Prostate gland (tissue), 2 donors: ENCODE measurements around the gene SPDYE5.
"Not testable (repeated sequence)": the region's sequence is repeated elsewhere in the genome, so short reads cannot be mapped to it uniquely, and the experiment has no call there.

ENCODE experiments used
- POLR2A ChIP-seq: fragments of 450-650 bp; IDR thresholded peaks from one replicate; pipeline ENCODE4 v1.6.1; 2016; ENCODE audit warnings: antibody characterized with exemption, mild to moderate bottlenecking
- POLR2AphosphoS5 ChIP-seq: sonication (generic); formaldehyde crosslinking; IDR thresholded peaks from one replicate; pipeline ENCODE4 v1.6.1; 2017; ENCODE audit warnings: antibody characterized with exemption
- TF ChIP-seq, protein P1 (sequence below), 4 experiments: fragments of 200-600 bp in 2 of 4; fragments of 450-650 bp in 2 of 4; sonication (generic) in 2 of 4; IDR thresholded peaks; 1 replicate in 3 of 4; 2 replicates in 1 of 4; pipeline ENCODE4 v1.5.1; 2016 to 2019; ENCODE audit warnings: antibody characterized with exemption in 4 of 4, mild to moderate bottlenecking in 2 of 4, moderate library complexity in 2 of 4

DNA sequence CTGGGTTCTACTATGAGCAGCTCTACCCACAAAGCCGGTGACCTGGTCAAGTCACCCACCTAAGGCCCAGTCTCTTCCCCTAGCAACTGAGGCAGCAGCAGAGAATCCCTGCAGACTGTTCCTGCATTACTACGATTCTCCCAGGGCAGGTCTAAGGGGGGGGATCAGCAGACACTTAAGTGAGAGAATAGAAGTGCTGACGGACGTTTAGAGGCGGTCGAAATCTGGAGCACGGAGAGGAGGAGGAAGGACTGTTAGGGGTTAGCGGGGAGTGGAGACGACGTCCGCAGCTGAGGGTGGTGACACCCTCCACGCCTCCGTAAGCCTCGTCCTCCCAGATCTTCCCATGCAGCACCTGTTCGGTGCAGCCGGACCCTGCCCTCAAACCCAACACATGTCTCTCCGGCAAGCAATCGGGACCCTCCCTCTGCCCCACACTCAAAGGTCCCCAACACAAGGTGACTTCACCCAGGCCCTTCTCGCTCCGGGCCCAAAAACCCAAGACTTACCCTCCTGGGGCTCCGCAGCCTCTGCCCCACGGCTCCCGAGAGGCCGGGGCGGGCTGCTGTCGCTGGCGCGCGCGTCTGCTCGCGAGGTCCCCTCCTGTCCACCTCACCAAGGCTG is 6.7 kb upstream of the SPDYE5 start:
- TF ChIP-seq, protein P1, sequence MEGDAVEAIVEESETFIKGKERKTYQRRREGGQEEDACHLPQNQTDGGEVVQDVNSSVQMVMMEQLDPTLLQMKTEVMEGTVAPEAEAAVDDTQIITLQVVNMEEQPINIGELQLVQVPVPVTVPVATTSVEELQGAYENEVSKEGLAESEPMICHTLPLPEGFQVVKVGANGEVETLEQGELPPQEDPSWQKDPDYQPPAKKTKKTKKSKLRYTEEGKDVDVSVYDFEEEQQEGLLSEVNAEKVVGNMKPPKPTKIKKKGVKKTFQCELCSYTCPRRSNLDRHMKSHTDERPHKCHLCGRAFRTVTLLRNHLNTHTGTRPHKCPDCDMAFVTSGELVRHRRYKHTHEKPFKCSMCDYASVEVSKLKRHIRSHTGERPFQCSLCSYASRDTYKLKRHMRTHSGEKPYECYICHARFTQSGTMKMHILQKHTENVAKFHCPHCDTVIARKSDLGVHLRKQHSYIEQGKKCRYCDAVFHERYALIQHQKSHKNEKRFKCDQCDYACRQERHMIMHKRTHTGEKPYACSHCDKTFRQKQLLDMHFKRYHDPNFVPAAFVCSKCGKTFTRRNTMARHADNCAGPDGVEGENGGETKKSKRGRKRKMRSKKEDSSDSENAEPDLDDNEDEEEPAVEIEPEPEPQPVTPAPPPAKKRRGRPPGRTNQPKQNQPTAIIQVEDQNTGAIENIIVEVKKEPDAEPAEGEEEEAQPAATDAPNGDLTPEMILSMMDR (IDR thresholded peaks at IDR 0.05) = not testable (repeated sequence)
- TF ChIP-seq POLR2AphosphoS5, POLR2A: not testable (repeated sequence)
